ENCODE data around the gene RFX4.
A peak's percentile ranks its signal among the peaks of the same experiment; 100 is the strongest.

The RFX4 gene

GRCh38 chr12:106594447-106594846 is 11.6 kb downstream of the RFX4 start:
- no peak overlapping the region for H2AFZ ChIP-seq (ENCODE audit: low read length)
- H3K4me1 ChIP-seq (ENCODE audit: insufficient read depth, low read length, poor library complexity, severe bottlenecking) = no peaks in the 10 kb centered on the region
- H3K9ac ChIP-seq (ENCODE audit: low read depth, low read length, poor library complexity, severe bottlenecking) = no peak overlapping the region
- no peaks in the 10 kb centered on the region for H3K27me3 ChIP-seq (ENCODE audit: insufficient read depth, low read length, poor library complexity, severe bottlenecking)
- no peaks in the 10 kb centered on the region for H3F3A ChIP-seq (ENCODE audit: low read depth)
- H4K20me1 ChIP-seq (ENCODE audit: insufficient read depth, low read length, poor library complexity, severe bottlenecking) = no peaks in the 10 kb centered on the region
- TF ChIP-seq, protein P1, sequence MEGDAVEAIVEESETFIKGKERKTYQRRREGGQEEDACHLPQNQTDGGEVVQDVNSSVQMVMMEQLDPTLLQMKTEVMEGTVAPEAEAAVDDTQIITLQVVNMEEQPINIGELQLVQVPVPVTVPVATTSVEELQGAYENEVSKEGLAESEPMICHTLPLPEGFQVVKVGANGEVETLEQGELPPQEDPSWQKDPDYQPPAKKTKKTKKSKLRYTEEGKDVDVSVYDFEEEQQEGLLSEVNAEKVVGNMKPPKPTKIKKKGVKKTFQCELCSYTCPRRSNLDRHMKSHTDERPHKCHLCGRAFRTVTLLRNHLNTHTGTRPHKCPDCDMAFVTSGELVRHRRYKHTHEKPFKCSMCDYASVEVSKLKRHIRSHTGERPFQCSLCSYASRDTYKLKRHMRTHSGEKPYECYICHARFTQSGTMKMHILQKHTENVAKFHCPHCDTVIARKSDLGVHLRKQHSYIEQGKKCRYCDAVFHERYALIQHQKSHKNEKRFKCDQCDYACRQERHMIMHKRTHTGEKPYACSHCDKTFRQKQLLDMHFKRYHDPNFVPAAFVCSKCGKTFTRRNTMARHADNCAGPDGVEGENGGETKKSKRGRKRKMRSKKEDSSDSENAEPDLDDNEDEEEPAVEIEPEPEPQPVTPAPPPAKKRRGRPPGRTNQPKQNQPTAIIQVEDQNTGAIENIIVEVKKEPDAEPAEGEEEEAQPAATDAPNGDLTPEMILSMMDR (conservative IDR thresholded peaks at IDR 0.05; ENCODE audit: low read length) = no peak
- no peak for TF ChIP-seq EZH2phosphoT487 (IDR thresholded peaks at IDR 0.05; ENCODE audit: borderline replicate concordance)
- H3K4me3 ChIP-seq (ENCODE audit: low read length, poor library complexity, severe bottlenecking) = no peak overlapping the region
- H3K9me3 ChIP-seq (ENCODE audit: insufficient read depth, low read depth, low read length) = no peaks in the 10 kb centered on the region
- no peaks in the 10 kb centered on the region for H3K79me2 ChIP-seq (ENCODE audit: insufficient read depth, low read length)
- H3K36me3 ChIP-seq (ENCODE audit: insufficient read depth, low read length) = no peaks in the 10 kb centered on the region
- peak overlapping the region; percentile 26 for H3K4me2 ChIP-seq (ENCODE audit: low read depth, low read length, poor library complexity, severe bottlenecking)
- H3K9me2 ChIP-seq (replicated peaks; ENCODE audit: low read depth, low read length) = no peaks in the 10 kb centered on the region

DNA sequence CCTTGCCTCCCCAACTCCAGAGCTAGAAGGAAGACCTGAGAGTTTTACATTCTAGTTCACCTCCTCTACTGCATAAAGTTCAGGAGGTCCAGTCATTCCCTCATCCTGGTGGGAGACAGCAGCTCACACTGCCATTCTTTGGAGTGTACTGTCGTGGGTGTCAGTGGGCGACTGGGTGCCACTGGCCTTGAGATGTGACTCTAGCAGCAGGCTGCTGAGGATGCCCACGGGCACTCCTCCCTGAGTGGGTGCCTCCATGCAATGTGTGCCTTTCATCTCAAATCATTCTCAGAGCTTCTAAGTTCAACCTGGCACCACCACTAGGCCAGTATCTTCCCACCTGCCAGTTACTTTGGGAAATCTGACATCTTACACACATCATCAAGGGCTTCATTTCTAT is 12.5 kb downstream of the RFX4 start:
- H4K20me1 ChIP-seq (ENCODE audit: insufficient read depth, low read length, poor library complexity, severe bottlenecking) = no peaks in the 10 kb centered on the region
- H3K9me2 ChIP-seq (replicated peaks; ENCODE audit: low read depth, low read length) = no peaks in the 10 kb centered on the region
- TF ChIP-seq, protein P1 (conservative IDR thresholded peaks at IDR 0.05; ENCODE audit: low read length) = no peak
- TF ChIP-seq EZH2phosphoT487 (IDR thresholded peaks at IDR 0.05; ENCODE audit: borderline replicate concordance) = no peak
- no peaks in the 10 kb centered on the region for H3K9me3 ChIP-seq (ENCODE audit: insufficient read depth, low read depth, low read length)
- H3K36me3 ChIP-seq (ENCODE audit: insufficient read depth, low read length) = no peaks in the 10 kb centered on the region
- no peak overlapping the region for H3K9ac ChIP-seq (ENCODE audit: low read depth, low read length, poor library complexity, severe bottlenecking)
- H3K79me2 ChIP-seq (ENCODE audit: insufficient read depth, low read length) = no peaks in the 10 kb centered on the region
- H3K27me3 ChIP-seq (ENCODE audit: insufficient read depth, low read length, poor library complexity, severe bottlenecking) = no peaks in the 10 kb centered on the region
- H2AFZ ChIP-seq (ENCODE audit: low read length) = no peak overlapping the region
- no peaks in the 10 kb centered on the region for H3K4me1 ChIP-seq (ENCODE audit: insufficient read depth, low read length, poor library complexity, severe bottlenecking)
- H3K4me2 ChIP-seq (ENCODE audit: low read depth, low read length, poor library complexity, severe bottlenecking) = no peak overlapping the region
- H3K4me3 ChIP-seq (ENCODE audit: low read length, poor library complexity, severe bottlenecking) = no peak overlapping the region
- H3F3A ChIP-seq (ENCODE audit: low read depth) = no peaks in the 10 kb centered on the region

DNA sequence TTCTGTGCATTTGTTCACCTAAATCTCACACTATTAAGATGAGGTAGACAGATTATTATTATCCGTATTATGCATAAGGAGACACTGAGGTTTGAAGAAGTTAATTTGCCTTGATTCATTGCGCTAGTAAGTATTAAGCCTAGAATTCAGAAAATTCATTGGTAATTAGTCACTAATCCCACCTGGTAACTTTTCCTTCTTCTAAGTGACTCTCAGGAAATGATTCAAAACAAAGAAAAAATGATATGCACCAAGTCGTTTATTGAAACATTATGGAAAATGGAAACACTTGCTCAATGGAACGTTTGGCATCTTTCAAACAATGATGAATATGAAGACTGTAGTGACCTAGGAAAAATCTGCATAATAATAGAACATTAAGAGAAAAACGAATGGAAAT is 15.2 kb downstream of the RFX4 start:
- Histone ChIP-seq H4K20me1 (ENCODE audit: insufficient read depth, low read length, poor library complexity, severe bottlenecking) (no peaks in the 10 kb centered on the region), H3K79me2 (ENCODE audit: insufficient read depth, low read length) (no peaks in the 10 kb centered on the region), H2AFZ (ENCODE audit: low read length) (no peak overlapping the region), H3K36me3 (ENCODE audit: insufficient read depth, low read length) (no peaks in the 10 kb centered on the region), H3K4me2 (ENCODE audit: low read depth, low read length, poor library complexity, severe bottlenecking) (no peak overlapping the region), H3K27me3 (ENCODE audit: insufficient read depth, low read length, poor library complexity, severe bottlenecking) (no peaks in the 10 kb centered on the region), H3K9ac (ENCODE audit: low read depth, low read length, poor library complexity, severe bottlenecking) (no peak overlapping the region), H3K4me3 (ENCODE audit: low read length, poor library complexity, severe bottlenecking) (no peak overlapping the region), H3K9me3 (ENCODE audit: insufficient read depth, low read depth, low read length) (no peaks in the 10 kb centered on the region), H3F3A (ENCODE audit: low read depth) (no peaks in the 10 kb centered on the region), H3K4me1 (ENCODE audit: insufficient read depth, low read length, poor library complexity, severe bottlenecking) (no peaks in the 10 kb centered on the region), H3K9me2 (replicated peaks; ENCODE audit: low read depth, low read length) (no peaks in the 10 kb centered on the region)
- no peak for TF ChIP-seq EZH2phosphoT487 (IDR thresholded peaks at IDR 0.05; ENCODE audit: borderline replicate concordance)
- TF ChIP-seq, protein P1 (conservative IDR thresholded peaks at IDR 0.05; ENCODE audit: low read length) = no peak

Measured in Loucy (cell line).